MM.1S (cell line): Measurements from ENCODE around the gene CPT1B.
"Not testable (repeated sequence)": the region's sequence is repeated elsewhere in the genome, so short reads cannot be mapped to it uniquely, and the experiment has no call there.

Source experiments
- DNase-seq: peaks from one replicate; pipeline ENCODE4 v3.0.0-alpha.2; 2015
- H2AFZ ChIP-seq: fragments of 300-600 bp; sonication (generic); 2 replicates; pipeline ENCODE4 v1.6.0; 2016; ENCODE audit warnings: antibody characterized with exemption, low read length
- H3F3A ChIP-seq: fragments of 300-600 bp; sonication (generic); 2 replicates; pipeline ENCODE4 v1.6.1; 2016; ENCODE audit warnings: mild to moderate bottlenecking, antibody characterized with exemption, low read length, moderate library complexity, mixed read lengths; ENCODE audit not compliant: insufficient read depth
- H3K27ac ChIP-seq: fragments of 300-600 bp; sonication (generic); 2 replicates; pipeline ENCODE4 v1.5.1; 2016; ENCODE audit warnings: mild to moderate bottlenecking, low read length
- H3K27me3 ChIP-seq: fragments of 300-600 bp; sonication (generic); replicated peaks from 2 replicates; pipeline ENCODE4 v1.6.0; 2016; ENCODE audit warnings: low read length; ENCODE audit not compliant: insufficient read depth
- H3K36me3 ChIP-seq: fragments of 300-600 bp; sonication (generic); replicated peaks from 2 replicates; pipeline ENCODE4 v1.6.1; 2016; ENCODE audit warnings: mild to moderate bottlenecking, low read length, mixed read lengths; ENCODE audit not compliant: insufficient read depth
- H3K4me1 ChIP-seq: fragments of 300-600 bp; sonication (generic); 2 replicates; pipeline ENCODE4 v1.6.1; 2016; ENCODE audit warnings: low read length, mixed read lengths
- H3K4me2 ChIP-seq: fragments of 300-600 bp; sonication (generic); 2 replicates; pipeline ENCODE4 v1.6.0; 2016; ENCODE audit warnings: low read depth, low read length
- H3K4me3 ChIP-seq: fragments of 300-600 bp; sonication (generic); 2 replicates; pipeline ENCODE4 v1.5.1; 2016; ENCODE audit warnings: low read length, mixed read lengths
- H3K79me2 ChIP-seq: fragments of 300-600 bp; sonication (generic); 2 replicates; pipeline ENCODE4 v1.6.1; 2016; ENCODE audit warnings: mixed run types, low read length, mixed read lengths
- H3K9ac ChIP-seq: fragments of 300-600 bp; sonication (generic); 2 replicates; pipeline ENCODE4 v1.6.1; 2016; ENCODE audit warnings: low read length, mixed read lengths
- H3K9me2 ChIP-seq: fragments of 300-600 bp; sonication (generic); replicated peaks from 2 replicates; pipeline ENCODE4 v1.6.1; 2016; ENCODE audit warnings: mild to moderate bottlenecking, low read length, mixed read lengths; ENCODE audit not compliant: insufficient read depth
- H3K9me3 ChIP-seq: fragments of 300-600 bp; sonication (generic); replicated peaks from 2 replicates; pipeline ENCODE4 v1.6.1; 2016; ENCODE audit warnings: mild to moderate bottlenecking, low read length, mixed read lengths; ENCODE audit not compliant: insufficient read depth
- H4K20me1 ChIP-seq: fragments of 300-600 bp; sonication (generic); 2 replicates; pipeline ENCODE4 v1.6.1; 2016; ENCODE audit warnings: mild to moderate bottlenecking, low read length, moderate library complexity, mixed read lengths; ENCODE audit not compliant: insufficient read depth
- EZH2 ChIP-seq: fragments of 300-600 bp; sonication (generic); optimal IDR thresholded peaks from 2 replicates; pipeline ENCODE3; 2017; ENCODE audit warnings: low read depth, mild to moderate bottlenecking, antibody characterized with exemption, low read length, mixed read lengths
- EZH2phosphoT487 ChIP-seq: fragments of 300-600 bp; sonication (generic); IDR thresholded peaks from 2 replicates; pipeline ENCODE4 v1.6.1; 2018; ENCODE audit warnings: antibody characterized with exemption, low read length
- TF ChIP-seq, protein P1 (sequence below): fragments of 300-600 bp; sonication (generic); IDR thresholded peaks from 2 replicates; pipeline ENCODE4 v1.5.1; 2016; ENCODE audit warnings: antibody characterized with exemption, low read length, mixed read lengths

The CPT1B gene

DNA sequence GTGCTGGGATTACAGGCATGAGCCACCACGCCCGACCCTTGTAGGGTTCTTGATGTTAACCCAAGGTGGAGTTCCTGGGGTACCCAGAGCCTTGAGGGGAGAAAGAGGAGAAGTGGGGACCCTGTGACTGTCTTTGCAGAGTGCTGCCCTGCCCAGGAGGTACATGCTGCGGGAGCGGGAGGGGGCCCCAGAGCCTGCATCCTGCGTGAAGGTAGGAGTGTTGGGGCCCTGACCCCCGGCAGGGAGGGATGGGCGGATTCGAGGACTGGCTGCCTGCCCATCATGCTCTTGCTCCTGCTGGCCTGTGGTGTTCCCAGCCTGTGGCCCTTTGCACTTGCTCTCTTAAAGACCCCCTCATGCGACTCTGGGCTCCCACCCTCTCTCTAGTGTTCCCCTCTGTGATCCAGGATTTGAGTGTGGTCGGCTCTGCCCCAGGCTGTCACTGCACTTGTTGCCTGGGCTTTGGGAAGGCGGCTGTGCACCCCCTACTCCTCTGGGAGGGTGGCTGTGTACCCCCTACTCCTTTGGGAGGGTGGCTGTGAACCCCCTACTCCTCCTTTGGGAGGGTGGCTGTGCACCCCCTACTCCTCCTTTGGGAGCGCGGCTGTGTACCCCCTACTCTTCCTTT is 57.3 kb downstream of the CPT1B start:
- TF ChIP-seq EZH2phosphoT487 (no peak), EZH2 (no peak)
- TF ChIP-seq, protein P1, sequence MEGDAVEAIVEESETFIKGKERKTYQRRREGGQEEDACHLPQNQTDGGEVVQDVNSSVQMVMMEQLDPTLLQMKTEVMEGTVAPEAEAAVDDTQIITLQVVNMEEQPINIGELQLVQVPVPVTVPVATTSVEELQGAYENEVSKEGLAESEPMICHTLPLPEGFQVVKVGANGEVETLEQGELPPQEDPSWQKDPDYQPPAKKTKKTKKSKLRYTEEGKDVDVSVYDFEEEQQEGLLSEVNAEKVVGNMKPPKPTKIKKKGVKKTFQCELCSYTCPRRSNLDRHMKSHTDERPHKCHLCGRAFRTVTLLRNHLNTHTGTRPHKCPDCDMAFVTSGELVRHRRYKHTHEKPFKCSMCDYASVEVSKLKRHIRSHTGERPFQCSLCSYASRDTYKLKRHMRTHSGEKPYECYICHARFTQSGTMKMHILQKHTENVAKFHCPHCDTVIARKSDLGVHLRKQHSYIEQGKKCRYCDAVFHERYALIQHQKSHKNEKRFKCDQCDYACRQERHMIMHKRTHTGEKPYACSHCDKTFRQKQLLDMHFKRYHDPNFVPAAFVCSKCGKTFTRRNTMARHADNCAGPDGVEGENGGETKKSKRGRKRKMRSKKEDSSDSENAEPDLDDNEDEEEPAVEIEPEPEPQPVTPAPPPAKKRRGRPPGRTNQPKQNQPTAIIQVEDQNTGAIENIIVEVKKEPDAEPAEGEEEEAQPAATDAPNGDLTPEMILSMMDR = no peak
- no peak overlapping the region for H3K4me2 ChIP-seq
- no peak overlapping the region for H3K27ac ChIP-seq
- no peaks in the 10 kb centered on the region for H3K9me3 ChIP-seq
- 0 out of 2 replicates have a peak, but pooled peaks cover 3% of the 10 kb centered on the region for H3K36me3 ChIP-seq
- H3K9me2 ChIP-seq = no peaks in the 10 kb centered on the region
- H3K4me3 ChIP-seq = no peak overlapping the region
- H3K27me3 ChIP-seq = no peaks in the 10 kb centered on the region
- H3K9ac ChIP-seq = no peak overlapping the region
- DNase-seq = no peak
- H2AFZ ChIP-seq = no peak overlapping the region
- H3F3A ChIP-seq = peaks cover 11% of the 10 kb centered on the region; the same call in 1 of the 2 replicates
- peaks cover 58% of the 10 kb centered on the region for H3K79me2 ChIP-seq
- H3K4me1 ChIP-seq = peaks cover 14% of the 10 kb centered on the region
- H4K20me1 ChIP-seq = no peaks in the 10 kb centered on the region

DNA sequence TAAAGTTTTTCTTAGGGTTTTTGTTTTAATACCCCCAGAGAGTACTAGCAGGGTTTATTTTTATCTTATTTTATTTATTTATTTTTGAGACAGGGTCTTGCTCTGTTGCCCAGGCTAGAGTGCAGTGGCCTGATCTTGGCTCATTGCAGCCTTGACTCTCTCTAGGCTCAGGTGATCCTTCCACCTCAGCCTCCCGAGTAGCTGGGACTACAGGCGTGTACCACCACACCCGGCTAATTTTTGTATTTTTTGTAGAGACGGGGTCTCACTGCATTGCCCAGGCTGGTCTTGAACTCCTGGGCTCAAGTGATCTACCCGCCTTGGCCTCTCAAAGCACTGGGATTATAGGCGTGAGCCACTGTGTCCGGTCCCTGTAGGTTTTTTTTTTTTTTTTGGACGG is 58.0 kb downstream of the CPT1B start:
- H3K79me2 ChIP-seq = peaks cover 63% of the 10 kb centered on the region
- H3K9ac ChIP-seq, H2AFZ ChIP-seq, H3K9me3 ChIP-seq, H3K27ac ChIP-seq, H4K20me1 ChIP-seq, H3K9me2 ChIP-seq, H3K36me3 ChIP-seq, DNase-seq, H3K4me2 ChIP-seq, H3K4me3 ChIP-seq, H3K27me3 ChIP-seq: not testable (repeated sequence)
- H3F3A ChIP-seq = peaks cover 10% of the 10 kb centered on the region; the same call in 1 of the 2 replicates
- H3K4me1 ChIP-seq = peaks cover 14% of the 10 kb centered on the region

DNA sequence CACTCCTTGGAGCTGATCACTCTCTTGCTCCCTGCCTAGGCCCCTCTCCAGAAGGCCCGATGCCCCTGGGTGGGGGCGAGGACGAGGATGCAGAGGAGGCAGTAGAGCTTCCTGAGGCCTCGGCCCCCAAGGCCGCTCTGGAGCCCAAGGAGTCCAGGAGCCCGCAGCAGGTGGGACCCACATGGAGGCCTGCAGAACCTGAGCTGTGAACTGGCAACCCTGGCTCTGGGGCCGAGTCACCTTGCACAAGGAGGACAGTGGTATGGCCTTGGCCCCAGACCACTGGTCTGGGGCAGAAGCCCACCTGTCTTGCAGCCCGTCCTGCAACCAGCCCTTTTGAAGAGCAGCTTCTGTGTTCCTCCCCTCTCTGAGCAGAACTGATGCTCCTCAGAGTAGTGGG is 59.1 kb downstream of the CPT1B start:
- no peak overlapping the region for H3K4me3 ChIP-seq
- H3K9me2 ChIP-seq = no peaks in the 10 kb centered on the region
- peaks cover 63% of the 10 kb centered on the region for H3K79me2 ChIP-seq
- no peak overlapping the region for H3K9ac ChIP-seq
- H3K27me3 ChIP-seq = no peaks in the 10 kb centered on the region
- no peak overlapping the region for H2AFZ ChIP-seq
- H3K4me1 ChIP-seq = peaks cover 10% of the 10 kb centered on the region
- TF ChIP-seq, protein P1 = no peak
- TF ChIP-seq EZH2phosphoT487 (no peak), EZH2 (no peak)
- 0 out of 2 replicates have a peak, but pooled peaks cover 3% of the 10 kb centered on the region for H3K36me3 ChIP-seq
- H3K9me3 ChIP-seq = no peaks in the 10 kb centered on the region
- peaks cover 6% of the 10 kb centered on the region; the same call in 1 of the 2 replicates for H4K20me1 ChIP-seq
- peaks cover 3% of the 10 kb centered on the region; the same call in 1 of the 2 replicates for H3F3A ChIP-seq
- H3K4me2 ChIP-seq = no peak overlapping the region
- DNase-seq = no peak
- H3K27ac ChIP-seq = no peak overlapping the region
